ENCODE results near the gene MRPS22.
A peak's percentile ranks its signal among the peaks of the same experiment; 100 is the strongest.

MRPS22 gene

DNA sequence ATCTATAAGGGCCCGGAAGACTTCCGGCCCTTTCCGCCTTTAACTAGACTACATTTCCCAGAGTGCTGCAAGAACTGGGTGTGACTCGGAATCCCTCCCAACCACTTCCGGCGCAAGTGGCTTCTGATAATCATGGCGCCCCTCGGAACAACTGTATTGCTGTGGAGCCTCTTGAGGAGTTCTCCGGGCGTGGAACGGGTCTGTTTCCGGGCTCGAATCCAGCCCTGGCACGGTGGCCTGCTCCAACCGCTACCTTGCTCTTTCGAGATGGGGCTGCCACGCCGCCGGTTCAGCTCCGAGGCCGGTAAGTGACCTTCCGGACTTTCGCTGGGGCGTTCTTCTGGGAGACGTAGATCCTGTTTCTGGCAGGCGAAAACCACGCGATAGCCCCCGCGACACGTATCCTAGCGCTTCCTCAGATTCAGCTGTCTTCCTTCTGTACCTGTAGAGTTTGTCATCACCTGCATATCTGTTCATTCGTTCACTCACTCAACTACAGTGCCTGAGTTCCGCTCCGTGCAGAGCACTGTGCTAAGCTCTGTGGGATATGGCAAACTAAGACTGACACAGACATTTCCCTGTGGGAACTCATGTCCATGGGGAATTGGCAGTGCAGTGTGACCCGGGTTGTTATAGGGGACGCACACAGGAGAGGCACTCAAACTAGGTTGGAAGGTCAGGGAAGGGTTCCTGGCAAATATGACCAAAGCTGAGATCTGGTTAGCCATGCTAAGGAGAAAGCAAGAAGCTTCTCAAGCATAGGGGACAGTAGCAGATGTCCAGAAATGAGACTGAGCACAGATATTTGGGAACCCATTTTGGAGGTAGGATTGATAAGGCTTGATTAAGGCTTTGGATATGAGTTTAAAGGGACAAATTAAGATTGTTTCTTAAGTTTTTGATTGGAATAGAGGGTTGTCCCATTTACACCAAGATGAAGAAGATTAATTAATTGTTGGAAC is at the start of gene MRPS22:
Gene MRPS22 (plus strand): TSS at position 126 of the 962 bp plus-strand sequence. CDS start 7 bp downstream, at position 133.
- DNase-seq: peak; percentile 95

DNA sequence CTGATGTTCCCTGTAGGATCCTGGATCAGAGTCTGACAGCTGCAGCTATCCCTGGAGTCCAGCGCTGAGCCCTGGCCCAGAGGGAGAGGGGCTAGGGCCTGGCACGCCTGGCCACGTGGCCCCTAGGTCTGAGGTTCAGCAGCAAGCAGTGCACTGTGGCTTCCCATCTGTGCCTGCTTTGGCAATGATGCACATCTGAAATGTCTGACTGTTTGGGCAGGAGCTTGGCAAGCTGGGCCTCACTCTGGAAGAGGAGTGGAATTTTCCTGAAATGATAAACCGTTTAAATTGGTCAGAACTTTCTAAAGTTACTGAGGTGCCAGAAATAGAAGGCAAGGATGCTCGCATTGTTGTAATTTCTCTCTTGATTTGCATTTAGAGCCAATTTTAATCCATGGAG is 48.8 kb upstream of the MRPS22 start:
- no peak for DNase-seq

DNA sequence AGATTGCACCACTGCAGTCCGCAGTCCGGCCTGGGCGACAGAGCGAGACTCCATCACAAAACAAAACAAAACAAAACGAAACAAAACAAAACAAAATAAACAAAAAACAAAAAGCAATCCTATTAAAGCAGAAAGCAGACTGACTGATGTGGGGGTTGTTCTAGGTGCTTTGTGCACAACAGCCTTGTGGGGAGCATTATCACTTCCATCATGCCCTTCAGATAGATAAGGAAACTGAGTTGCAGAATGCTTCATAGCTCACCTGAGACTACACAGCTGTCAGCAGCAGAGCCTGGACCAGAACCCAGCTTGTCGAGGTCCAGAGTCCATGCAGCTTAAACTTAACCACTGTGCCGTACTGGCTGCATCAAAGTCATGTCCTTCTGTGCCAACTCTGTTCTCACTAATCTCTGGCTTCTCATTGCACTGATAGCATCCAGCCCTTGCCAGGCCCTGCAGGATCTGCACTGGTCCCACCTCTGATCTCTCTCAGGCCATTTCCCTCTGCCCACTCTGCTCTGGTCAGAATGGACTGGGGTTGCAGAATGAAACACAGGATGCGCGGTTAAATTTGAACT is 47.6 kb upstream of the MRPS22 start:
- no peak for DNase-seq

DNA sequence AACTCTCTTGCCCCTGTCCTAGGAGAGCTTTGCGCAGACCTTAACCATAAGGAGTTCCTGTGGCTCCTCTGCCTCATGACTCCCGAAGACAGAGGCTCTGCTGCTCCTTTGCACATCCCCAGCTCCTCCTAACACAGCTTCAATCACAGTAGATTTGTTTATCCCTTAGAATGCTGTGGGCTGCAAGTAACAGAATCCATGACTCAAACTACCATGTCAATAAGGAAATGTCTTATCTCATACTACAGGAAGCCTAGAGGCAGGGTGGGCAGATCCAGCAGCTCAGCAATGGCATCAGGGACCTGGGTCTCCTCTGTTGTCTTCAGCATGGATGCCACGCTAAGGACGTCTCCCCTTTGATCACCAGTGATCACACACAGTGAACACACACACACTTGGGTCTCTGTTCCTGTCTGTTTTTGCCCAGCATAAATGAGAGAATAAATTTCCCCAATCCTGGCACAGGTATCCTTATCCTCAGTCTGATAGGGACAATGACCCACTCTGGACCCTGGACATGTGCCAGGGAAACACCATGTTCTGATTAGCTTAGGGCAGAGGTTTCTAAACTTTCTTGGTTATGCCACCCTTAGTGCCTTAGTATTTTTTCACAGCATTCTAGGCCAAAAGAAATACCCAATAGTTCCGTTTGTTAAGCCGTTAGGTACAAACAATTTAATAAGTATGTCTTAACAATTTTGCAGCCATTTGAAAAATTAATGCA is 46.1 kb upstream of the MRPS22 start:
- no peak for DNase-seq

DNA sequence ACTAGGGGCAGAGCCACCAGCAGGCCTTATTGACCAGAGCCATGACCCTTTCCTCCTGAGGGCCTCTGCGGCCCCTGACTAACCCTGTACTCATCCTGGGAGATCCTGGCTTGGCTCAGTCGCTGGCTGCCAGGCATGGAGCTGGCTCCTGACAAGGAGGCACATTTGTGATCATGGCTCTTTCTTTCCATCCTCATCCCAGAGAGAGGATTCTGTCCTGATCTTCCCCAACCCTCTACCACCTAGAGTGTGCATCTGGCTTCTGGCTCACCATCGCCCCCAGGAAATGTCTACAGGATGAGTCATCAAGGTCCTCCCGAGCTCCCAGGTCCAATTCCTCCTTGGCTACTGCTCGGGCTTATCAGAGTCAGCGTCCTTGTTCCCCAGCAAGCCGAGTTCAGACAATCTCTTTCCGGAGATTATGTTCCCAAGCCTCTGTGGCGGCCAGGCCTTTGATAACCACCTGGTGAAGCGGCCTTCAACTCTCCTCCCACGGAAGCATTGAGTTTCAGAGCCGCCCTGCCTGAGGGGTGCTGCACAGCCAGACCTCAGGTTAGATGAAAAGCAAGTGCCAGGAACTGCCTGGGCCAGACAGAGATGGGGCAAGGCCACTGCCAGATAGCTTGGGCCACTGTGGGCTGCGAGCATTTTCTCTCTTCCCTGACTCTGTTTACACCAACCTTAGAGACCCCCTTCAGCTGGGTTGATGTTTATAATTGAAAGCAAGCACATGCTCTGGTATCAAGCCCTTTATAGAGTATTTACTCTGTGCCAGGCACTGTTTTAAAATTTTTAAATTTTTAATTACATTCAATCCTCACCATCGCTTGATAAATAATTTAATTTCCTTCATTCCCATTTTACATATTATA is 44.3 kb upstream of the MRPS22 start:
- DNase-seq: no peak

DNA sequence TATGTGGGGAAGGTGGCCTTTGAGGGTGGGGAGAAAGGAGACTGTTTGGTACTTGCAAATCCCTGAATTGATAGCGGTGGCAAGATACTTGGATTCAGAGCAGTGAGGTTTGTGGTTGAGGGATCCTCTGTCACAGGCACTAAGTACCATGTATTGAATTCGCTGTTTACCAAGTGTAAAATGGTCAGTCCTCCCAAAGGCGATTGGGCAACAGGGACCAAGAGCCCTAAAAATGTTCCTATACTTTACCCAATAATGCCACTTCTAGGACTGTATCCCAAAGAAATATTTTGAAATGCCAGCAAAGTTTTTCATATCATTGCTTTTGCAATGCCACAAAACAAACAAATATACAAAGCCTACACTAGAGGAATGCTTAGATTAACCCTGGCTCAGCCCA is 43.4 kb upstream of the MRPS22 start:
- no peak for DNase-seq

DNA sequence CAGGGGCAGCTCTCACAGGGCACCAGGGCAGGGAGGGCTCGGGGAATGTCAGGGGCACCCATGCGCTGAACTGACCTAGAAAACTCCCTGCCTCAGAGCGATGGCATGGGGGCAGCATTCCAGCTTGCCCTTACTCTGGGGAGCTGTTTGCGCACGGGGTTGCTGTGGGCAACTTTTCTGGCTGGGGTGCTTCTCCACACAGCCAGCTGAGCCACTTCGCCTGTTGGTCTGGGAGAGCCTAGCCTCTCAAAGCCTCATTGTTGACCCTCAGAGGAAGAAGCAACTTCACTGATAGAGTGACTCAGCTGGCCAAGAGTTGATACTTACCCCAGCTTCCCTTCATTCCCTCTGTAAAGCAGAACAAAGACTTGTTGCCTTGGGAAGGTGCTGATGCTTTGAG is 42.6 kb upstream of the MRPS22 start:
- DNase-seq: no peak

DNA sequence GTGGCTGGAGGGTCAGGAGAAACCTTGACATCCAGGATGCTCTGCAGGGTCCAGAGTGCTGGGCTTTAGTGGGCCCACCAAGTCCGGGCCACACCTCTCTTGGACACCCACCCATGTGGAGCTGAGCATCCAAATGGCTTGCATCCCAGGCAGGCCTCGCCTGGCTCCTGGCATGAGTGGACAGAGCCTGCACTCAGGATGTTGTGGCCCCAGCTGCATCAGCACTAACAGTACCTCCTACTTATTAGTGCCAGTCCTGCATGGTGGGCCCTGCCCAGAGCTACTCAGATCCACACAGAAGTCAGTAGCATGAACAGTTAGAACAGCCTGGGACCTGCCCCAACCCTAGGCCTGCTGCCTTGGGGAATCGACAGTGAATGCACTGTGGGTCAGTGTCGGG is 42.2 kb upstream of the MRPS22 start:
- no peak for DNase-seq

DNA sequence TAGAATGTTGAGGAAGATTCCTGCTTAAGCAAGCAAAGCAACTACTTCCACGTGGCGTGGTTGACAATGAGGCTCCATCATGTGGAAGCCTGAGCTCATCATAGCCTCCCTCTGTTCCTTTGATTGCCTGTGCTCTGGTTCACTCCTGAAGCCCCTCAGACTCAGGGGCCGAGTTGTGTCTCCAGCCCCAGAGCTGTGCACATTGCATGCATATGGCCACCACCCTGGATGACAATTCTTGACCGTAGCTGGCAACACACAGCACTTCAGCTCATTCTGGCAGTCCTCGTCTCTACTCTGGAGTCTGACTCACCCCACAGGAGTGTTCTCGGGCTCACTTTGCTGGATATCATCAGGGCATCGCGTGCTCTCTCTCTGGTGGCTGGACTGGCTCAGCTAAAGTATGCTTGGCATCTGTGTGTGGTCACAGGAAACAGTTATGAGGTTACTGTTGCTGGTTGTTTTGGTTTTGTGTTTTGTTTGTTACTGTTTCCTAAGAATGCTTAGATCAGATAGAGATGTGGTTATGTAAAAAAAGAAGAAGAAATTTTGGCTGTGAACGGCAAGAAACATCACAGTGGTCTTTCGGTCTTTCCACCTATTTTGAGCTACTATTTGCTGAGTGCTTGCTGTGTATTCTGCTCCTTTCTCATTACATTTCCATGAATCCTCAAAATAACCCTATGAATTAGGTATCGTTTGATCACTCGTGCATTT is 41.6 kb upstream of the MRPS22 start:
- no peak for DNase-seq

DNA sequence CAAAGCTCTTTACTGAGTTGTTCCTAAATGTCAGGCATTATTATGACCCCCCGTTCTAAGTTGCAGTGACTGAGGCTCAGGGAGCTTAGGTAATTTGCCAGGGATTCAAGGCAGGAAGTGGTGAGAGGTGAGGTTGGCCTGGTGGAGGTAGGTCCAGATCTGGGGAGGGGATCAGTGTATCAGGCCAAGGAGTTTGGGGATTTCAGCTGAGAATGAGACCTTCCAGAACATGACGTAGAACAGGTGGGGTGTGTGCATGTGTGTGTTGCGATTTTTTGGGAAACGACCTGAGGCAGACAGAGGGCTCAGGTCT is 41.1 kb upstream of the MRPS22 start:
- DNase-seq: no peak

DNA sequence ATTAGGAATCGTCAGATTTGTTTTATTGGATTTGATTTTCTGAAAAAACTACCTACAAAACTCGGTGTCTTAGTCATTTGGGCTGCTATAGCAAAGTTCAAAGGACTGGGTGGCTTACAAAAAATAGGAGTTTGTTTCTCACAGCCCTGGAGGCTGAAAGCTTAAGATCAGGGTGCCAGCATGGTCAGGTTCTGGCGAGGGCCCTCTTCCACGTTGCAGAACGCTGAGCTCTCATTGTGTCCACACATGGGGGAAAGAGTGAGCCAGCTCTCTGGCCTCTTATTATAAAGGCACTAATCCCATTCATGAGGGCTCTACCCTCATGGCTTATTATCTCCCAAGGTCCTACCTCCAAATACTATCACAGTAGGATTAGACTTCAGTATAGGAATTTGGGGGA is 40.6 kb upstream of the MRPS22 start:
- DNase-seq: no peak

DNA sequence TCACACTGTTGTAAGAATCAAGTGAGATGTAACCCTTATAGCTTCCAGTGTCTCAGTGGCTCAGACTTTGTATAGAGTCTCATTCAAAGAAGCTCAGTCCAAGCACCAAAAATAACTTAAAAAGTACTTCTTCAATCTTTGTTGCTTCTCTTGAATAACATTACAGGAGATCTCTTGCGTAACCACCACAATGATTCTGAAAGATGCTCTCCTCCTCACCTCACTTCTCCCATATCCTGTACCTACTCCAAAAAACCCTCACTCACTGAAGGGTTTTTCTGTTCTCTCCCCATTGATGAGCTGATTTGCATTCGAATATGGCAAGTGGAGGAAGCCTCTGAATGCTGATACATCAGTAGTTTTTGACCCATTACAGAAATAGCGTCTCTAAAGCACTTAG is 39.4 kb upstream of the MRPS22 start:
- no peak for DNase-seq

DNA sequence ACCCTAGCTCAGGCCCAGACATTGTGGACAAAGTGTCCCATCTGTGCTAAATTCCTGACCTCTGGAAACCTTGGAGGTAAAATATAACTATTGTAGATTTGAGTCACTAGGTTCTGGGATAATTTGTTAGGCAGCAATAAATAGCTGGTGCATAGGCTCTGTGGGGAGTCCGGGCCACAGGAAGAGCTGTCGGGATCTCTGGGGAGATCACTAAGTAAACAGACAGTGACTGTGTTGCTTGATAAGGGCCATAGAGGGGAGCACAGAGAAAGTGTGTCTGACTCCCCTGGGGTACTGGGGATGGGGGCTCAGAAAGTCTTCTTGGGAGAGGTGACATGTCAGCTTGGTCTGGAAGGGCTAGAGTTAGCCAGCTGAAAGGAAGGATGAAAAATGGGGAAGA is 37.7 kb upstream of the MRPS22 start:
- no peak for DNase-seq

DNA sequence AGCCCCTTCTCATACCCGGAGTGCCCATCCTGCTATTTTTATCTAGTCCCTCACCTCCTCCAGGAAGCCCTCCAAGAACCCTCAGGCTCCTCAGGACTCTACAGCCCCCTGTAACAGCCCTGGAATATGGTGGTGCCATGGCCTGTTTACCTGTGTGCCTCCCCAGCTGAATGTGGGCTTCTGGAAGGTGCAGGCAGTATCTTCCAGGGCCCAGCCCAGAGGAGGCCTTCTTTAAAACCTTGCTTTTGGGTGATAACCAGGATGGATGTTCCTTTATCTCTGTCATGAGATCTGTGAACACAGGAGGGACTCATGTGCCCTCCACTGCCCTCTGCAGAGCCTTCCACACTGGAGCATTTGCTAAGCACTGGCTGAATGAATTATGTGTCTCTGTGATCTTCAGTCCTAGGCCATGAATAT is 36.7 kb upstream of the MRPS22 start:
- no peak for DNase-seq

DNA sequence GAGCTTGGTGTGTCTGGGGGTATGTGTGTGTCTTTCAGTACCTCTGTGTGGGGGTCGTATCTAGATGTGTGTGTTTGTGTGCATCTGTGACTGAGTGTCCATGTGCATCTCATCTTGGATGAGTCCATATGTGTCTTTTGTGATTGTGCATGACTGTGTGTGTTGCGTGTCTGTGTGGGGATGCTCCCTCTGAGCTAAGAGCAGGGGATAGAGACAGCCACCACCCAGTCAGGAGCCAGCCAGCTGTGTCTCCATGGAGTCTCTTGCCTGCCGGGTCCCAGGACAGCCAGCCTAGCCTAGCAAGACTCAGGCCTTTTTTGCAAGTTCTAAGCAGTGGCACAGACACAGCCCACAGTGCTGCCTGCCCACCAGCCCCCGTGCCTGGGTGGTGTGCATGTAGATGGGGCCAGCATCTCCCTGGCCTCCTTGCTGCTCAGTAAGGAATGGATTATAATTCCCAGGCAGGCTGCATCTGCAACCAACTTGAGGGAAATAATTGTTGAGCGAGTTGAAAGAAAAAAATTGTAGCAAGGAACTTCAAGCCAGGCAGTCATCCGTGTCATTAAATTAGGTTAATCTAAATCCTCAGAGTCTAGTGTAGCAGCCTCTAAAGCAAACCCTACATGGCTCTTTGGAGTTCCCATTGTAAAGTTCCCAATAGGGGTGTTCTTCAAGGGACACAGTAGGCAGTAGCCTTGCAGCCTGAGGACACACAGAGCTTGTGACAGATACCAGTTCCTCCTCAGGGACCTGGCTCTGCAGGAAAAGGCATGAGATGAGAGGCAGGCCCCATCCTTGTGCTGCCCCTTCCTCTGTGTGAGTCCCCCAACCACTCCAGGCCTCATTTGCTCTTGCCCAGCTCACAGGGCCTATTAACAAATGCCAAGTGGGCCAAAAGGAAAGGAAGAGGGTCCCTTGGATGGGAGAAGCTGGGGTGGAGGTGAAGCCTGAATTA is 35.9 kb upstream of the MRPS22 start:
- DNase-seq: no peak

DNA sequence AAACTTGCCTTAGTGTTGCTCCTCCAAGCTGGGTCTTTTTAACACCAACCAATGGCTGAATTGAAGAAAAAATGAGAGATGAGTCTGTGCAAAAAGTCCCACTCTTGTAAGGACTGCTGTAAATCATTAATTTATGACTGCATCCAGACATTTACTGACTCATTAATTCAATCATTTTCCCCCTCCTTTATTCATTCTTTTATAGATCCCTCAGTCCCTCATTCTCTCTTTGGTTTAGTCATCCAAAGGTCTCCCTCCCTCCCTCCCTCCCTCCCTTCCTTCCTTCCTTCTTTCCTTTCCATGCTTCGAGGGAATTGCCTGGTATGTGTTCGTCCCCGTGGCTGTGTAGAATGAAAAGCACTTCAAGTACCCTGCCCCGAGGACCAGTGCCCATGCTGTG is 35.3 kb upstream of the MRPS22 start:
- no peak for DNase-seq

DNA sequence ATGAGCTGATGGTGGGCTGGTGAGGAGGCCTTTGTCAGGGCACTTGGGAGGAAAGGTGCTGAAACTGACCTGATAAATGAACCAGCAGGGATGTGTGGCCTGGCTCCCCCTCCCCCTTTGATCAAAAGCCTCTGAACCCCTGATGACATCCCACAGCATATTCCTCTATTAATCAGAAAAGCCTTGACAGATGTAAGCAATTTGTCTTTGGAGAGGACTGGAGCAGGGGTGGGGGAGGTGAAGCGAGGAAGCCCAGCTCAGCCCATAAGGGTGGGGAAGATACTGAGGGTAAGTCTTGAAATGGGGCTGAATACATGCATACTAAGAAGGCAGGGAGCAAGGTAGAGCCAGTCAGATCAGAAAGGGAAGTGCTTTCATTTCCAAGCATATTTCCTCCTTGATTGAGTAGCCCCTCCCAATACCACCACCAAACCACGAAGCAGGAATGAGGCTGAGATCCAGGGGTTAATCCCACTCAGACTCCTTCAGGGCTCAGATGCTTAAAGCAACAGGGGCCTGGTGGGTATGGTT is 34.7 kb upstream of the MRPS22 start:
- DNase-seq: no peak

DNA sequence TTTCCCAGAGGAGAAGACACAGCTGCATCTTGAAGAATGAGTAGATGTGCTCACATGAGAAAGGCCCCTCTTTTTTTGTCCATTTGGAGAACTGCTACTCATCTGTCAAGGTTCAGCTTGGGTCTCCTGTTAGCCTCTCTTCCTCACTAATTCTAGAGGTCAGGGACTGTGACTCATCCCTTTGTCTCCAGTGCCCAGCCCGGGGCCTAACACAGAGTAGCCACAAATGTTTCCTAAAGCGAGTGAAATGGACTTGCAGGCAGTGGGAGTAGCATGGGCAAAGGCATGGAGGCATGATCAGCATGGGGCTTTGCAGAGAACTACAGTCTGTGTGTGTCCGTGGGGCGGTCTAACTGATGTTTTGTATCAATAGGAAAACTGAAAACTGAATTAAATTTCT is 33.9 kb upstream of the MRPS22 start:
- DNase-seq: no peak

DNA sequence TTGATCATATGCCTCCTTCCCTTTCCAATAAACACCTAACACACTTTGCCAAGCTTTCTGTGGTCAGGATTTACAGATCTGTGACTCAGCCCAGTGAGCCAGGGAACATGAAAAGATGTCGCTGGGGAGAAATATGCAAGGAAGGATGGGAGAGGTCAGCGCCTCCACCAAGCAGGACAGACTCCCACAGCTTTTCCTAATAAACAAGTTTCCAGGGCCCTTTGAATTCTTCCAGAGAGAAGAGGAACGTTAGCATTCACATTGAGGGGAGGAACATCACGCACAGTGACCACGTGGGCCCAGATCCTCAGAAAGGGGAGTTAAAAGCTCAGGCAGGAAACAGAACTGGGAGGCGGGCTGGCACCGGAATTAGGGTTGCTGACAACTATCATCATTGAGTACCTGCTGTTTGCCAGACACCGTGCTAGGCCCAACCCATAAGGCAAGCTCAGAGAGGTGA is 33.3 kb upstream of the MRPS22 start:
- DNase-seq: no peak

DNA sequence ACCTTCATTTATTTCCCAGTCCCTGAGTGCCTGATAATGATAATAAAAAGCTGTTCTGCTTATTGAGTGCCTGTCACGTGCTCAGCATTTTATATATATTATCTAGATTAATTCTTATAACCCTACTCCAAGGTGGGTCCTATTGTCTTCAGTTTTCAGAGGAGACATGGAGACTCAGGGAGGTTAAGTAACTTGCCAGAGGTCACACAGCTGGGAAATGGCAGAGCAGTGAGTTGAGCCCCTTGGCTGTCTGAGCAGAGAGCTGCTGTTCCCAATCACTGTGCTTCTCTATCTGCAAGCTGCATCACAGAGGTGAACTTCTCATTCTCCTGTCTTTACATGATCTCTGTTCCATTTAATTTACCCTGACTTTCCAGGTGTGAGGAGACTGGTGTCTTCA is 32.3 kb upstream of the MRPS22 start:
- DNase-seq: no peak

DNA sequence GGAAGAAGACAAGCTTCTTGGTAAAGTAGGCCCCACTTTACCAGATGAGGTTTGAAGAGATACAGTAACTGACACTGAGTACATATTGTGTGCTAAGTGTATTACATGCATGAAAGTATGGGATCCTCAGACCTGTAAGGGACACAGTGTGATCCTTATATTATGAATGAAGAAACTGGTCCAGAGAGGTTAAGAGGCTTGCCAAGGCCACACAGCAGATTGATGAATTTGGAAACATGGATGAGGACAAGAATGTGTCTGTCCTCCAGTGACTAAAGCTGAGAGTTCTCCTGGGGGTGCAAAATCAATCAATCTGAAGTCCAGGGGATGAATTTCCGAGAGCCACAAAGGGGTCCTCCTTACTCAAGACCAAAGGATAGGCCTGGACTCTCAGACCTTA is 31.4 kb upstream of the MRPS22 start:
- no peak for DNase-seq

All from NCI-H146 (cell line).